ENCODE results near the gene CBX4.

Gene CBX4

DNA sequence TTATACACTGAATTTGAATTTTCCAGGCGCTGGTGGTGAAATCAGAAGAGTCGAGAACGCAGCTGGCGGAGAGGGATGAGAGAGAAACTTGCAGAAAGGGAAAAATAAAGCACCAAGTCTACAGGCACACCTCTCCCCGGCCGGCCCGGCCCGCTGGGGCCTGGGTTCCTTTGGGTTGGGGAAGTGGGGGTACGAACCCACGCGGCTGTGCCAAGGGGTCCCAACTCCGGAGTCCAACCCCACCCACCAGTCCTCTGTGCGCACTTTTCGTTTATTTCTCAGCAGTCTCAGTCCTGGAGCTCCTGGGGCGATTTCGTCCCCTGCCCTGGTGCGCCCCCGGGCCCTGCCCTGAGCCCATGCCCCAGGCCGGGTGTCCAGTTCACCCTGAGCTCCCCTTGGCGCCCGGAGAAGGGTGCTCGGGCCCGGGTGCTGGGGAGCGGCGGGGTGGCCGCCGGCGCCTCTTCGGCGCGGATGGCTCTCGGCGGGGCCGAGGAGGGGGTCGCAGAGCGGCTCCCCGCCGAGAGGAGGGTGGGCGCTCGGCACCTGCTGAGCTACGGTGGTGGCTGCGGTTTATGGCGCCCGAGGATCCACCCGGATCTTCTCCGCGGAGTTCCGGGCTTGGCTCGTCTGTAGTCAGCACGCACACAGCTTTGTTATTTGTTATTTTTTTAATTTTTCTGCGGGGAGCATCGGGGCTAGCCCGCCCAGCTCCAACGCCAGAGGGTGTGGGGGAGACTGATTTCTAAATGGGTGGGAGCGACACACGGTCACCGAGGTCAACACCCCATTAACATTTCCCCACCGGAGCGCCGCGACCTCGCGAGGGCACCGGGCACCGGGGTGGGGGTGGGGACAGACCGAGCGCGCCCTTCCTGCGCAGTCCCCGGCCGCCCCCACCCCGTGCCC lies 26.6 kb downstream of the CBX4 start:
- no peak for DNase-seq (ENCODE audit: low read depth in 3 of 3)

GRCh38 chr17:79811868-79812352 lies 27.3 kb downstream of the CBX4 start:
- no peak for DNase-seq (ENCODE audit: low read depth in 3 of 3)

DNA sequence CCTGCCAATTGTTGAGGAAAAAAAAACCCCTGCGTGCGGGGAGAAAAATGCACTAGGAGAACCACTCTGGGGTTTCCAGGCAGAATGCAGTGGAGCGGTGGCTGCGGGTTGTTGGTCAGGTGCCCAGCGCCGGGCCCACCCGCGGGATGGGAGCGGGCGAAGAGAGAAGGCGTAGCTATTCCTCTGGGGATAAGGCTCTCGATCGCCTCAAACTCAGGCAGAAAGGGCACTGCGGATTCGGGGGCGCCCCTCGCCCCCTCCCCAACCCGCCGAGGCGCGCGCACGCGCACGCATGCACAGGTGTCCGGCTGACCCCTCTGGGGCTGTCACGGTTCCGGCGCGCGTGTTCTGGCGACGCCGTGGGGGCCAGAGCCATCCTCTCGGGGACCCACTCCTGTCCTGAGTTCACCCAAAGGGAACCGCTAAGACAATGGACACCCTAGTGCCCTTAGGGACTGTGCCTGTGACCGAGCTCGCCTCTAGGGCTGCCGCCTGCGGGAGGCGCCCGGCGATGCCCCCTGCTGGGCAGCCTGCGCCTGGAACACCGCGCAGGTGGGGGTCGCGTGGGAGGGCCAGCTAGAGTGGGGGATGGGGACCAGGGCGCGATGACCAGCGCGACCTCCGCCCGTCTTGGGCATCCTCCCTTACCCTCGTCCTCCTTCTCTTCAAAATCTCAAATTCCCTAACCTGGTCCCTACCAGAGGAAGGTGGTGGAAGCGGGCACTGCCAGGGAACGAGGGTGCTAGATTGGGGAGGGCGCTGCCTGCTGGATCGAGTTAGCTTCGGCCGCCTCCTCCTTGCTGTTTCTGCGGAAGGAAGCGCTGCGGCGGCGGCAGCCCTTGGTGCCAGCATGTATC lies 28.0 kb downstream of the CBX4 start:
- DNase-seq (ENCODE audit: low read depth in 3 of 3): no peak

DNA sequence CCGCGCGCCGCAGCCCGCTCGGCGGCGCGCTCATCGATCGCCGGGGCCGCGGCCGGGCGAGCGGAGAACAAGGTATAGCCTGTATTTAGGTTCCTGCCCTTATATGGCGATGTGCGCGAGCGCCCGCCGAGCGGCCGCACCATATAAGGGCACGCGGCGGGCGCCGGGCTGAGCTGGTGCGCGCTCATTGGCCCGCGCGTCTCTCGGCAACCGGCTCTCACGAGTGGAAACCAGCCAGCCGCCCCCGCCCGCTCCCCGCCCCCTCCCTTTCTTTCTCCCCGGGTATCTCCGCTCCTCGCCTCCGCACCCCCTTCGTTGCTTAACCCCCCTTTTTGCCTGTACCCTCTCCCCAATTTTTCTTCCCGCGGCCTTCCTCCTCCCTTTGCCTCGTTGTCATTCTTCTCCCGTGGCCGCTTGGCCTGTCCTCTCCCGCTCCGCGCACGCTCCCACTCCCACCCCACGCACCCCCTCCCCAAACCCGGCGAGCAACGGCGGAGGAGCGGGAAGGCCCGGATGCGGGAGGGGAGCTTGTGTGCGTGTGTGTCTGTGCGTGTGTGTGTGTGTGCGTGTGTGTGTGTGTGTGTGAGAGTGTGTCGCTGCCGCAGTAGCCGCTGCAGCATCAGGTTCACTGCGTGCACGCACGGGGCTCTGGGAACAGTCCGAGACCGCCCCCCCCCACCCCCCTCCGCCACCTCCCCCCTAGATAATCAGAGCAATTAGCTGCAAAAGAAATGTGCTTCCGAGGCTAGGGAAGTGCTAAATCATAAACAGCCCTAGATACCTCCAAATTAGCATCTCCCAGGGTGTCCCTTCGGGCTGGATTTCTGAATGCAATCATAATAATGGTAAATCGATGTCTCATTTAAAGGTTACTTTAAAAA lies 28.9 kb downstream of the CBX4 start:
- peak; percentile 56 to 78 (median 63) for DNase-seq (ENCODE audit: low read depth in 3 of 3)

DNA sequence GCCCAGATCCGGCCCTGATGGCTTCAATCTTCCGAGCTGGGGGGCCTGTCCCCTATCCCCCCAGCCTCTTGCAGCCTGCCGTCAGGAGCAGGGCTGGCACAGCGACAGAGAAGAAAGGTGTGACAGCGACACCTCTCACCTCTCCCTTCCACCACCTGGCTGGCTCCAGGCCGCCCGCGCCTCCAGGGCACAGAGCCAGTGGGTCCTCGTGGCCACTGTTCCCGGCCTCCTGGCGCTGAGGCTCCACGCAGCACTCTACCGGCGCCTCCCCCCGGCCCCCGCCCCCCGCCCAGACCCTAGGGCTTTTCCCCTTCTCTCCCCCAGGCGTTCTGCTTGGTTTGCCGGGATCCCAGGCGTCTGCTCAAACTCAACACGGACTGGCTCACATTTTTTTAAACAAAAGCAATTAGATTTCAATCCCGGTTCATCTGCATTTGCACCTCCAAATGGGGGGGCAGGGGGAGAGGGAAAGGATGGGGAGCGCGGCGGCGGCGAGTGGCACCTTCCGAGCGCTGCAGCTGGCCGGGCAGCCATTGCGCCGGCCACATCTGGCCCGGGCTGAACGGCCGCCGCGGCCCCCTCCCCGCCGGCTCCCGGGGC lies 29.6 kb downstream of the CBX4 start:
- no peak for DNase-seq (ENCODE audit: low read depth in 3 of 3)

- no peak for DNase-seq (ENCODE audit: low read depth in 3 of 3)
Measured at GRCh38 chr17:79808763-79809529, 30.3 kb downstream of the CBX4 start.

GRCh38 chr17:79806863-79807720 lies 32.1 kb downstream of the CBX4 start:
- DNase-seq (ENCODE audit: low read depth in 3 of 3): no peak

DNA sequence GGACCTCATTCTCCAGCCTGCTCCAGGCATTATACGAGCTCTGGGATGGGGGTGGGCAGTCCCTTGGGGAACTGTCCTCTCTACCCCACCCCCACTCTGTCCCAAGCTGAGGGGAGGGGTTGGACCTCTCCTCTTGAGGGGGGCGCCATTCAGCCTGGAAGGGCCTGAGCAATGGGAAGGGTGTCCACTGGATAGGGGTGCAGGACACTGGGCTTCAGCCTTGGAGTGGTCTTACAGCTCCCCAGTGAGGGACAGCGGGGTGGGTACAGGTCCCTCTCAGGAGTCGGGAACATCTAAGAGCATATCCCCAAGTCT lies 32.8 kb downstream of the CBX4 start:
- DNase-seq (ENCODE audit: low read depth in 3 of 3): no peak

DNA sequence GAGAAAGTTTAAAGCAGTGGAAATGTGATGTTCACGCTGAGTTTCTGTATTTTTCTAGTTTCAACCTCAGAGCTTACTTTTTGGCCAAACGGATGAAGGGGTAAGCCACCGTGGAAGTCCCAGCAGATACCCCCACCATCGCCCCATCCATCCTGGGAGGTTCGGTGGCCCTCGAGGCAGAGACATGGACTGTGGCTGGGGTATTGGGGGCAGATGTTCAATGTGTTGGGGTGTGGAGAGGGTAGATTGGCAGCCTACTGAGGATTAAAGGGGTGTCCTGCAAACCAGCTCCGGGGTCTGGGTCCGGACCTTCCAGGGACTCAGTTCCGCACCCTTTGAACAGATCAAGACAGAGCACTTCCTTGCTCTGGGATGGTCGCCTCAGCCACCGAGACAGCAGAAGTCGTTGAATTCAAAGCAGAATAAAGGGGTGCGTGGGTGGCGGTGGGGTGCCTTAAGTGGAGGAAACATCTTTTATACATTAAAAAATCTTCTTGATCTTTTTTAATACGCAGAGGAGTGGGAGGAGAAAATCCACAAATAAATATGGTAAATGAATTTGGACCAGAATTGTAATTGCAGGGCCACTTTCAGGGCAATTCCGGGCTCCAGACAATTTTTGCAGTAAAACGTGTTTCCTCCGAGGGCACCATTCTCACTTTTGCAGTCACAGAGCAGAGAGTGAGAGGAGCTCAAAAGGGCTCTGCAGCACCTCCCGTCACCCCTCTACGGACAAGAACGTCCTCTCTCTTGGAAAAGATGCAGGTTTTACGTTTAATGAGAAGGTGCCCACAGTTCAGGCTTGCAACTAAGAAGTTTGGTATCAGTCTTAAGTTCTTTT lies 34.2 kb downstream of the CBX4 start:
- DNase-seq (ENCODE audit: low read depth in 3 of 3): no peak

DNA sequence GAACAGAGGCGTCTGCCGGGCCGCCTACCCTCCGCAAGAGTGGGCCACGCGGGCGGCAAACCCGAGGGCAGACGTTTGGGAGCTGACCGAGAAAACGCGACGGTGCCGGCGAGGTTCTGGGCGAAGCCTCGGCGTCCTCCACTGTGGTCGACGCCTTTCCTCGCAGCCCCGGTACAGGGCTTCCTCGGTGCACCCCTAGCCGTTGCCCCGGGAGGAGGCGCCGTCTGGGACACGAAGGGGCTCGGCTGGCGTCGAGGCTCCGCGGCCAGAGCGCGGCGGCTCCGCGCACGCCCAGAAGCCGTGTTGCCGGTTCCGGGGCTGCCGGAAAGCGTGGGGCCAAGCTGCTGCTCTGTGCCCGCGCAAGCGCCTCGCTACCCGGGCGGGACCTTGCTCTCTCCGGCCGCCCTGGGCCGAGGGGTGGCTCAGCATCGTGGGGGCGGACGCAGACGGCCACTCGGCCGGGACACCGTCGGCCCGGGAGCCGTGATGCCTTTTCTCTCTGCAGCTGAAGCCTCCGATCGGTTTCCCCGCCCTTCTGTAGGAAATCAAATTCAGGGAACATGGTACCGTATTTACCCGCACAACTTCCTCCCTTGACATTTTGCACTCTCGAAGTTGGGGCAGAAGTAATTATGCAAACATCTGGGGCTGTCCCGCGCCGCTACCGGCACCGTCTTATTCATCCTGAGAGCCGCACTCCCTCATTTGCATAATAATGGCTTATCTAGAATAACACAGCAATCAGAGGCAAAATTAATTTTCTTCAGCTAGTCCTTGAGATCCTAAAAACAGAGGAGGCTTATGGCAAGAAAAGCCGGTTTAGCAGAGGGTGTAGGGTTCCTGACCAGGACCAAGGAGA lies 35.0 kb downstream of the CBX4 start:
- DNase-seq (ENCODE audit: low read depth in 3 of 3): peak; percentile 53 to 79 (median 68)

GRCh38 chr17:79803421-79803996 lies 35.7 kb downstream of the CBX4 start:
- no peak for DNase-seq (ENCODE audit: low read depth in 3 of 3)

DNA sequence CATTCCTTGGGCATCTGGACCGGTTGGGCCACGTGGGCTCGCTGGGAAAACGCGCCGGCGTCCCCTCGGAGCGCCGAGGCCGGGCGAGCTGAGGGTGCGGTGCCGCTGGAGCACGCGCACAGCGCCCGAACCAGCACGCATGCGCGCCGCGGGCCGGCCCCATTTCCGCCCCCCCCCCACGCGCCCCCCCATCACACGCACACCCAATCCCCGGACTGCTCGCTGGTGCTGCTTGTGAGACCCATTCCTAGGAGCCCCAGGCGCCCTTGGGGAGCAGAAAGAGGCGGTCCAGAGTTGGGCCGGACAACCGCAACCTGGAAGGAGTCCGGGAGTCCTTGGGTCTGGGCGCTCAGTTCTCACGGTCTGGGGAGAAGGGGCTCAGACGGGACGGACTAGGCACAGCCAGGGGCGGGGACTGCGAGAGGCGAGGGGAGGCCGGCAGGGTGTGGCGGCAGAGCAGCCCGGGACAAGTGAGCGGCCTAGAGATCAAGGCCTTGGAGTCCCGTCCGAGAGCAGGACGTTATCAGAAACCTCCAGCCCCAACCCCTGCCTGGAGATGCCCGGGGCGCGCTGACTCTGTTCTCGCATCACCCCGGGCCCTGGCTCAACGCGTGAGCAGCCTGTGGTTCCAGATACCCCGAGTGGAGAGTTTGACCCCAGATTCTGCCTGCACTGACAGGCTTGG lies 36.4 kb downstream of the CBX4 start:
- DNase-seq (ENCODE audit: low read depth in 3 of 3): no peak

DNA sequence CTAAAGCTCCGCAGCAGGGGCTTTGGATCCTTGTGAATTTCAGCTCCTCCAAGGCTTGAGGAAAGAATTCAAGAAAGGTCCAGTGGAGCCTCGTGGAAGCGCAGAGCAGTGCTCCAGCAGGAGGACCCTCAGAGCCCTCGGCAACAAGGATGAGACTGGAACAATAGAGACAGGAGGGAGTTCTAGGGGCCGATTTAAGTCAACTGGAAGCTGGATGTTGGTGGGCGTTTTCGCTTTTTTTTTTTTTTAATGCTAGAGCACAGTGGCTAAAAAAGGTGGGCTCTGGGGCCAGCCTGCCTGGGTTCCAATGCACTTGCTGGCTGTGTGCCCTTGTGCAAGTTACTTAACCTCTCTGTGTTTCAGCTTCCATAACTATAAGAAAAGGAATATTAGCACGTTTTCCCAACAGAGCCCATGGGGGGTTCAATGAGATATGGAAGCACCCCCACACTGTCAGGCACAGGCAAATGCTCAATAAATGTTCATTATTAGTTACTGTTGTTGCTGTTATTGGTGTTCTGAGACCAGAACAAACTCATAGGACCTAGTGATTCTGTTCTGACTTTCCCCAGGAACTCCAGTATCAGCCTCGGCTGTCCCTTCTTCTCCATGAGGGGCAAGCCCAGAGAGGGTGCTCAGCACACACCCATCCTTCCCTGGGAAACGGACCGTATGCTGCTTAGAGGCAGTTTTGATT lies 37.1 kb downstream of the CBX4 start:
- DNase-seq (ENCODE audit: low read depth in 3 of 3): no peak

DNA sequence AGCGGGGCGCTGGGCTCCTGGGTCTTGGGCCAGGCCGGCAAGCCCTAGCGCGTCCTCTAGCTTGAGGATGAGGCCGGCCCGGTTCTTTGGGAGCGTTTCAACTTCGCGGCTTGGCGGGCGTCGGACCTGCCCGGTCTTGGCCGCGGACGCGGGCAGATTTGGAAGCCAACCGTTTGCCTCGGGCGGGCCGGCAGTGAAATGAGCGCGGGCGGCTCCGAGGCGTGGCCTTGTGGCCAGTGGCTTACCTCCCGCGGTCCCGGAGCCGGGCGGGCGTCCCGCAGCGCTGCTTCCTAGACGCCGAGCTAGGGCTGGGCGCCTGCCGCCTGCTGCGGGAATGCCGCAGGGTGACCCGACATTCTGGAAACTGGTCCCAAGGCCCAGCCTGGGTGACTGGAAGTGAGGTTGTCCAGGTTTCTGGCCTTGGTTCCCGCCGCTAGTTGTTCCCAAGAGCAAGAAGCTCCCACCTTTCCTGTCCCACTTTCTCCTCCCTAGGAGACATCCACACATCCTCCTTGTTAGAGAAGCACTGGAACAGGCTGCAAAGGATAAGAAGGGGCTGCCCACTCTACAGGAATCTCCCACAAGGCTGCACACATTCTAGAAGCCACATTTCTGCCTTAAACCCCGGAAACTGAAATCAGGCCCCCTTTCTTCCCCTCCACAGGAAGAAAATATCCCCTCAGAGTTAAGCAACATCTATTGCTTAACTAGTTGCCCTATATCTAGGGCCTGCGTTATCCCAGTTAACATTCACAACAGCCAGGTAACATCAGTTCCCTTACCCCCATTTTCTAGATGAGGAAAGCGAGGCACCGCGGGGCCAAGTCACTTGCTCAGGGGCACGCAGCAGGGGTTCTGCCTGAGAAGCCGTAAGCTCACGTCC lies 37.8 kb downstream of the CBX4 start:
- no peak for DNase-seq (ENCODE audit: low read depth in 3 of 3)

Measured in stimulated activated CD4-positive, alpha-beta T cell treated with anti-CD3 and anti-CD28 coated beads, TNF-alpha, amount 100 ng/mL, for 24 hours (primary cell).